Progenitor cell of endocrine pancreas (in vitro differentiated cells): ENCODE results near the gene ZNF70. TPM values are rescaled to one million over a fixed set of nuclear protein-coding genes. Genes with fewer than 3 reads are reported as not detected.
A peak's percentile ranks its signal among the peaks of the same experiment; 100 is the strongest.

Experiments
- DNase-seq: peaks from one replicate; pipeline ENCODE4 v3.0.0; 2021; ENCODE audit warnings: low spot score; ENCODE audit not compliant: unreplicated experiment
- H3K27ac Mint-ChIP-seq: 2 replicates; pipeline ENCODE4 v1.8.0; 2021; ENCODE audit warnings: mild to moderate bottlenecking, moderate library complexity, mixed read lengths
- H3K27me3 Mint-ChIP-seq: 2 replicates; pipeline ENCODE4 v1.8.0; 2021; ENCODE audit warnings: mixed read lengths
- H3K36me3 Mint-ChIP-seq: 2 replicates; pipeline ENCODE4 v1.8.0; 2022; ENCODE audit warnings: mixed read lengths; ENCODE audit not compliant: insufficient read depth
- H3K4me1 Mint-ChIP-seq: 2 replicates; pipeline ENCODE4 v1.8.0; 2021; ENCODE audit warnings: low read depth, mixed read lengths
- H3K4me3 Mint-ChIP-seq: 2 replicates; pipeline ENCODE4 v1.8.0; 2021; ENCODE audit warnings: low read depth, mild to moderate bottlenecking, moderate library complexity, mixed read lengths
- H3K9me3 Mint-ChIP-seq: 2 replicates; pipeline ENCODE4 v1.8.0; 2021; ENCODE audit warnings: low read depth, mixed read lengths
- total RNA-seq: library from RNA; stranded (reverse); gene quantifications from 2 replicates; pipeline ENCODE4 v1.2.1, GENCODE V29; 2021
- TF ChIP-seq, protein P1 (sequence below): fragments of 200-600 bp; sonication (generic); IDR thresholded peaks from one replicate; pipeline ENCODE4 v1.5.0; 2021; ENCODE audit warnings: antibody characterized with exemption, mild to moderate bottlenecking; ENCODE audit not compliant: unreplicated experiment

Gene ZNF70
- total RNA-seq, 1 donor from 2014 or later, result 9.8 TPM

DNA sequence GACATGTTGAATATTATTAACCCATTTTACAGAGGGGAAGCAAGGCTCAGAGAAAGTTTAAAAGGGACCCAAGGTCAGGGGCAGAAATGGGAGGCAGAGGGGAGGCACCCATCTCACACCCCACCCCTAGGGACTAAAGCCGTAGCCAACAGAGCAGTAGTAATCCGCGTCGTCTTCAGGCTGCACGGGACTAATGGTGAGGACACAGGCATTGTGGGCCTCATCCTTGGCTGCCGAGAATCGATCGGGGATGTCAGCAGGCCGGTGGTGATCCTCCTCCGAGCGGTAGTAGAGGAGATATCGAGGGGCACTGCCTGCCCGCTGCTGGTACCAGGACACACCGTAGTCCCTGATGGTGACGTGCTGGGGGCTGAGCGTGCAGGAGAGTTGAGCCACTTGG is 1.8 kb upstream of the ZNF70 start:
- TF ChIP-seq, protein P1, sequence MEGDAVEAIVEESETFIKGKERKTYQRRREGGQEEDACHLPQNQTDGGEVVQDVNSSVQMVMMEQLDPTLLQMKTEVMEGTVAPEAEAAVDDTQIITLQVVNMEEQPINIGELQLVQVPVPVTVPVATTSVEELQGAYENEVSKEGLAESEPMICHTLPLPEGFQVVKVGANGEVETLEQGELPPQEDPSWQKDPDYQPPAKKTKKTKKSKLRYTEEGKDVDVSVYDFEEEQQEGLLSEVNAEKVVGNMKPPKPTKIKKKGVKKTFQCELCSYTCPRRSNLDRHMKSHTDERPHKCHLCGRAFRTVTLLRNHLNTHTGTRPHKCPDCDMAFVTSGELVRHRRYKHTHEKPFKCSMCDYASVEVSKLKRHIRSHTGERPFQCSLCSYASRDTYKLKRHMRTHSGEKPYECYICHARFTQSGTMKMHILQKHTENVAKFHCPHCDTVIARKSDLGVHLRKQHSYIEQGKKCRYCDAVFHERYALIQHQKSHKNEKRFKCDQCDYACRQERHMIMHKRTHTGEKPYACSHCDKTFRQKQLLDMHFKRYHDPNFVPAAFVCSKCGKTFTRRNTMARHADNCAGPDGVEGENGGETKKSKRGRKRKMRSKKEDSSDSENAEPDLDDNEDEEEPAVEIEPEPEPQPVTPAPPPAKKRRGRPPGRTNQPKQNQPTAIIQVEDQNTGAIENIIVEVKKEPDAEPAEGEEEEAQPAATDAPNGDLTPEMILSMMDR, result no peak
- no peak for DNase-seq
- Mint-ChIP-seq H3K36me3 (peaks cover 2% of the 10 kb centered on the region), H3K4me3 (peak overlapping the region; percentile 16), H3K27ac (no peak overlapping the region), H3K27me3 (no peaks in the 10 kb centered on the region), H3K9me3 (no peaks in the 10 kb centered on the region), H3K4me1 (peaks cover 10% of the 10 kb centered on the region)

DNA sequence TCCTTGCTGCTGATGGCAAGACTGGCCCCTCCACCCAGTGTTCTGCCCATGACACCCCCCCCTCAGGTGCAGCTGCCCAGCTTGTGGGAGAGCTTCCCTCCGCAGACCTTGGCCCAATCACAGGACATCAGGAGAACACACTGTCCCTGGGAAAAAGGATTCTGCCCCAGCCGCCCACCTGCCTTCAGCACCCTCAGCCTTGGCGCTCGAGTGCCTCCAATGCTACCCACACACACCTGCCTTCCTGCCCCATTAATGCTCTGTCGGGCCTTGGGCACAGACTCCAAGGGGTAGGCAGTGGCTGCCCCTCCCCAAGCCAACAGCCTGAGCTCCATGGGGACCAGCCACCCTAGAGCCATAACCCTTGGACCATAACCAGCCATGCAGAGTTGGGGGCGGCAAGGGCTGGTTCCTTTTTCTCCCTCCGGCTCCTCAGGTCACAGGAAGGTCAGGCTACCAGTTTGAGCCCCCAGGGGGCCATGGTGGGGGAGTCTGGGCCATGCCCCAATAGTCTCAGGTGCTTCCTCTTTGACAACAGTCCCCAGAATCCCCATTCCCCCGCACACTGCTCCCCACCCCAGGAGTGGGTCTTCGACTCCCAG is 1.3 kb upstream of the ZNF70 start:
- H3K27ac Mint-ChIP-seq, result peak overlapping the region; percentile 86
- TF ChIP-seq, protein P1, result no peak
- peaks cover 2% of the 10 kb centered on the region for H3K36me3 Mint-ChIP-seq
- peaks cover 10% of the 10 kb centered on the region for H3K4me1 Mint-ChIP-seq
- DNase-seq, result no peak
- H3K4me3 Mint-ChIP-seq, result peak overlapping the region; percentile 64
- H3K9me3 Mint-ChIP-seq, result no peaks in the 10 kb centered on the region
- no peaks in the 10 kb centered on the region for H3K27me3 Mint-ChIP-seq

DNA sequence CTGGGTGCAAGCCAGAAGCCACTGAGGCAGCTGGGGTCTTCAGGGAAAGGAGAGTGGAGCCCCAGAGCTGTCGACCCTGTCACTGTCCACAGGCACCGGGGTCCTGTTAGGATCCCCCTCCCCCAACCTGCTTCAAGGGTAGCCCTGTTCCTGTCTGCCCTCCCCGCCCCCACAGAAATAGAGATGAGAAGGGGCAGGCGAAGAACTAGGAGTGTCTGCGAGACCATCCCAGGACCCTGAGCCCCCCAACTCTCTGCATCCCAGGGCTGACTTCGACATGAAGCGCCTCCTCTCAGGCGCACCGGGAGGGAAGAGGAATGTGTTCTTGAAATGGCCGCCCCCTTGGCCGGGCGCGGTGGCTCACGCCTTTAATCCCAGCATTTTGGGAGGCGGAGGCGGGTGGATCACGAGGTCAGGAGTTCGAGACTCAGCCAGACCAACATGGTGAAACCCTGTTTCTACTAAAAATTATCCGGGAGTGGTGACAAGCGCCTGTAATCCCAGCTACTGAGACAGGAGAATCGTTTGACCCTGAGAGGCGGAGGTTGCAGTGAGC is 607 bp upstream of the ZNF70 start:
- peak overlapping the region; percentile 80 for H3K4me3 Mint-ChIP-seq
- H3K36me3 Mint-ChIP-seq, result peaks cover 2% of the 10 kb centered on the region
- H3K27me3 Mint-ChIP-seq, result no peaks in the 10 kb centered on the region
- DNase-seq, result no peak
- TF ChIP-seq, protein P1, result no peak
- peak overlapping the region; percentile 92 for H3K27ac Mint-ChIP-seq
- H3K9me3 Mint-ChIP-seq, result no peaks in the 10 kb centered on the region
- peaks cover 13% of the 10 kb centered on the region for H3K4me1 Mint-ChIP-seq

DNA sequence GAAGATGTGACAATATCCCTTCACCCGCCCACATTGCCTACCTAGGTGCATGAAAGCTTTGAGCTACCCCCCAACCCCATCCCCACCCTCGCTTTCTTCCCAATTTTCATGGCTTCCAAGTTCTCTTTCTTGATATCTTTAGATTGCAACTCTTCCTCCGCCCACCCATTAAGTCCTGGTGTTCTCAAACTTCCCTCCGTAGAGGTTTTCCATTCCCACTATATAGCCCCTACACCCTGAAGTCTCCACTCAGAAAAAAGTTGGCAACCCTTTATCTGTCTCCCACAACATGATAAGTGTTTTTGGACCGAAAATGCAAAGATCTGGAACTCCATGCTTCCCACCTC is 572 bp downstream of the ZNF70 start:
- H3K4me1 Mint-ChIP-seq, result peaks cover 20% of the 10 kb centered on the region
- no peaks in the 10 kb centered on the region for H3K27me3 Mint-ChIP-seq
- peak overlapping the region; percentile 79 for H3K4me3 Mint-ChIP-seq
- peaks cover 4% of the 10 kb centered on the region for H3K36me3 Mint-ChIP-seq
- no peaks in the 10 kb centered on the region for H3K9me3 Mint-ChIP-seq
- TF ChIP-seq, protein P1, result no peak
- no peak for DNase-seq
- peak overlapping the region; percentile 94 for H3K27ac Mint-ChIP-seq

DNA sequence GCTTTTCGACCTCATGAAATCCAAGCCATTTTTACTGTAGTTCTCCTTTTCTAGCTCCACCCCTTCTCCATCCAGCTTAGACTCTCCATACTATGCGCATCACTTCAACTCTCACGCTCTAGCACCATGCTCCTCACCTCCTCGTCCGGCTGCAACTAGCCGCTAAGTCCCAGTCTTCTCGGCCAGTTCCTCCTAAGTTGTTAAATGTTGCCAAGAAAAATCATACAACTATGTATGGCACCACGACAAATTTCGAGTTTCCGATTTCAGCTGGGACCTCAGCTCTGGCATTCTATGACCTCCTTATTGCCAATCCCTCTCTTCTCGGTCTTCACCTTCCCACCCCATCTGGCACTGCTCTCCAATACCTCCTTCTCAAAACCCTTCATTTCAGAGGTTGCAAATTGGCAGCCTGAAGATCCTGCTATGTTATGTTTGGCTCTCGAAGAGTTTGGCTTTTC is 1.0 kb downstream of the ZNF70 start:
- TF ChIP-seq, protein P1, result no peak
- H3K27ac Mint-ChIP-seq, result peak overlapping the region; percentile 29
- H3K36me3 Mint-ChIP-seq, result peaks cover 8% of the 10 kb centered on the region
- peaks cover 20% of the 10 kb centered on the region for H3K4me1 Mint-ChIP-seq
- DNase-seq, result no peak
- no peaks in the 10 kb centered on the region for H3K27me3 Mint-ChIP-seq
- peak overlapping the region; percentile 79 for H3K4me3 Mint-ChIP-seq
- peaks cover 2% of the 10 kb centered on the region for H3K9me3 Mint-ChIP-seq
